ENCODE data around the gene XBP1.
"Not testable (repeated sequence)": the region's sequence is repeated elsewhere in the genome, so short reads cannot be mapped to it uniquely, and the experiment has no call there.

The XBP1 gene

DNA sequence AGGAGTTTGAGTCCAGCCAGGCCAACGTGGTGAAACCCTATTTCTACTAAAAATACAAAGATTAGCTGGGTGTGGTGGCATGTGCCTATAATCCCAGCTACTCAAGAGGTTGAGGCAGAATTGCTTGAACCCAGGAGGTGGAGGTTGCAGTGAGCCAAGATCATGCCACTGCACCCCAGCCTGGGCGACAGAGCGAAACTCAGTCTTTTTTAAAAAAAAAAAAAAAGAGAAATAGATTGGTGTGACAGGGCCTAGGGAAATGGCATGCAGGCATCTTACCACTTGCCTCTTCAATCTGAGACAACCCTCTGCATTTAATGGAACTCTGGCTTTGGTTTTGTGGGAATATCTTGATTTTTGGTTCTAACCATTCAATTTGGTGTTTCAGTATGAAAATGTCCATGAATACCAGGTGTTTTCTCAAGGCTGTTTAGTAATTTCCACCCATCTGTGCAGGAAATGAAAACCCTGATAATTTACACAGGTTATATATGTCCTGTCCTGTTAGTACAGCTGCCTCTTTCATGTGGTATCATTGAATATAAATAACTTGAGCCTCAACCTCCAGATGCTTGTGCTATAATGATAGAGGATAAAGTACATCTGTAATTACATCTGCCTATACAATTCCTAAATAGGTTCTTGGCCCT lies 8.4 kb downstream of the XBP1 start:
- DNase-seq = peak; percentile 70 to 73

DNA sequence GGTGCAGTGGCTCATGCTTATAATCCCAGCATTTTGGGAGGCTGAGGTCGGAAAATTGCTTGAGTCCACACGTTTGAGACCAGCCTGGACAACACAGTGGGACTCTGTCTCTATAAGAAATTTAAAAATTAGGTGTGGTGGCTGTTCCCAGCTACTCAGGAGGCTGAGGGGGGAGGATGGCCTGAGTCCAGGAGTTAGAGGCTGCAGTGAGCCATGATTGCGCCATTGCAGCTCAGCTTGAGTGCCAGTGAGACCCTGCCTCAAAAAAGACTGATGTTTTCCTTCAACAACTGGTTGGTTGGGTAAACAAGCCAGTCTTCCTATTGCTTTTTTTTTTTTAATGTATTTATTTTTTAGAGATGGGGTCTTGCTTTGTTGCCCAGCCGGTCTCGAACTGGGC lies 9.2 kb downstream of the XBP1 start:
- no peak for DNase-seq

DNA sequence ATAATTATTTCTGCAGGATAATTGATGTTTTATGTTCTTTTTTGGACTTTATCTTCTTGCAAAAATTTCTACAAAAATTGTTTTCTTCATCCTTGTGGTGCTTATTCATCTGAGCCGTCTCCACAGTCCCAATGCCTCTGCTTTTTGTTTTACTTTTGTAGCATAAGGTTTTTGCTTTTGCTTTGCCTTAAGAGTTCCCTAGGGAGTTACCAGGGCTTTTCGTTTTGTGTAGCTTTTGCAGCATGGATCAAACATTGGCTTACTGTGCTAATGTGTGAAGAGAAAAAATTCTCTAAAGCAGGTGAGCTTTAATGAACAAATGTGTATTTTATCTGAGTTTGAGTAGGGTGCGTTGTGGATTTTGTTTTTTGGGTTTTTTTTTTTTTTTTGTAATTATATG lies 11.8 kb downstream of the XBP1 start:
- DNase-seq = no peak

DNA sequence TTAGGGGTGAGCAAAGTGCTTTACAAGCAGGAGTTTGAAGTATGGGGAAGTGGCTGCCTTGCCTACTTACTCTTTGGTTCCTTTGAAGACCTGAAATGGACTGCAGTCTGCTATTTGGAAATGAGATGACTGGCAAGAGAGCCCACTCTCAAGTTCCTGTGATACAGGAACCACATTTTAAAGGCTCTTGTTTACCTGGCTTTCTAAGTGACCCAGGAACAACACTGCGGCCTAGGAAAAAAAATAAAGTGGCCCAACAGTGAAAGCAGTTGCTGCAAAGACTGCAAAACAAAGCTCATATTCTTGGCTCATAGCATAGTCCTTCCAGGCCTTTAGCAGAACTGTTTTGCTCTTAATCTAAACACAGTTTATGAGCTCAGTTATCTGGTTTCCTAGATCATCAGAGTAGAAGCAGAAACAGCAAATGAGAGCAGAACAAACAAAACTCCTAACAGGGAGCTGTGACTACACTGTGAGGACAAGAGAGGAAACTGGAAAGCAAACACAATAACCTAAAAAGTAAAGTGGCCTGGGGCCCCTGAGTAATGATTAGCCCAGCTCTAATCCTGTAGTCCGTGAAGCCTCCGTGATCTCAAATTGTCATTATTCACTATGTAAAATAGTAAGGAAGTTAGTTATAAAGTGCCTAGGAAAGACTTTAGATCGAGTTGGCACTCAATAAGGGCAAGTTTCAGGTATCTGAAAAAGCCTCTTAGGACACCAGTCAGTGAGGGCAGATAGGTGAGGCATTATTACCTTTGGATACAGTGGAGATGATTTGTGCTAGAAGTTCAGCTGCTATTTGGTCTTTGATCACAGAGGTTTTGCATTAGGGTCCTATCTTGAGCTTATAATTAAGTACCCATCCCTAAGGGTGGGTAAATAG lies 16.3 kb downstream of the XBP1 start:
- DNase-seq = no peak

DNA sequence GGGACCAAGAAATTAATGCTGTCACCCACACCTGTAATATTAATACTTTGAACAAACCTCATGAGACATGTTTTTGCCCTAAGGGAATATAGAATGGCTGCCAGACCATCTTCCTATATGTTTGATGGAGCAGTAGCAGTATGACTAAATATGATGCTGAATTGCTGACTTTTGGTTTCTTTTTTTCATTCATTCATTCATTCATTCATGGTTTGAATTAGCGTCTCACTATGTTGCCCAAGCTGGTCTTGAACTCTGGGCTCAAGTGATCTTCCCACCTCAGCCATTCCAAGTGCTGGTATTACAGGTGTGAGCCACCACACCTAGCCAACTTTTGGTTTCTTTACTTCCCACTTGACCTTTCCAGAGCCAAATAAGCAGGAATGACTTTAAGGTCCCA lies 20.1 kb downstream of the XBP1 start:
- no peak for DNase-seq

DNA sequence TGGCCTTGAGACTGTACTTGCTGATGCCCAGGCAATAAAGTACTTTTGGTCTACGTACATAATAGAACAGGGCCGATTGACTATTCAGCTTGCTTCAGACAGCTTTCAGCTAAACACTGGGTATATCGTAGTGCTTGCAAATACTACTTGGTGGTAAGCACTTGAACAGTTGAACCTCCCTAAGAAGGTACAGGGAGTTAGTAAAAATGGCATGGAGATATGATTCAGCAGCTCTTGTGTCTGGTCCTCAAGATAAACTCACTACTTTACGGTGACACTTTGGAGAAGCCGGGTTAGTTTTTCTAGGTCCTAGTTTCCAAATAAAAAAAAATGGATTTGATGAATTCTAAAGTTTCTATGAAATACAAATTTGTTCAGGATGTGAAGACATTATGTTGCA lies 20.5 kb downstream of the XBP1 start:
- DNase-seq = no peak

DNA sequence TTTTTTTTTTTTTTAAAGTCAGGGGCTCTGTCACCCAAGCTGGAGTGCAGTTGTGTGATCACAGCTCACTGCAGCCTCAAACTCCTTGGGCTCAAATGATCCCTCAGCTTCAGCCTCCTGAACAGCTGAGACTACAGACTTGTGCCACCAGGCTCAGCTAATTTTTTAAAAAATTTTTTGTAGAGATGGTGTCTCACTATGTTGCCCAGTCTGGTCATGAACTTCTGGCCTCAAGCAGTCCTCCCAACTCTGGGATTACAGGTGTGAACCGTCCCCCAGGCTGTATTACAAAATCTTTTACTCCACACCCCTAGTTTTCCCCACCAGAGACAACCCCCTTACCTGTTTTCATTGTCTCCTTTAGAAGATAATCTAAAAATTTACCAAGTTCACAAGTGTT lies 26.0 kb downstream of the XBP1 start:
- DNase-seq = no peak

DNA sequence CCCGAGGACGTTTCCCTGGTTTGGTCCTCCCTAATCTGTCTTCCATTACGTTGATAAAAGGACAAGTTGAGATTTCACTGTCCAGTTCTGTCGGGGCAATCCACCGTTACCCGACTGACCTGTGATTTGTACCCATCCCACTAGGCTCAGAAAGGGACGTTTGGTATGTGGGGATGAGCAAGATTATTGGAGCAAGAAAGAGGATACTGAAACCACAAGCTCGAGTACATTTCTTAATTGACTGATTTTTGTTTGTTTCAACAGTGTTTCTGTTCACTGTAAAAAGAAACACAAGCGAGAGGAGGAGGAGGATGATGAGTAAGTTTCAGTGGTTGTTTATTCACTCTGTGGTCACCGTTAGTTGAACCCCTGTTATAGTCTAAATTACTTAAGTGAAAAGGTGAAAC lies 26.9 kb downstream of the XBP1 start:
- no peak for DNase-seq

DNA sequence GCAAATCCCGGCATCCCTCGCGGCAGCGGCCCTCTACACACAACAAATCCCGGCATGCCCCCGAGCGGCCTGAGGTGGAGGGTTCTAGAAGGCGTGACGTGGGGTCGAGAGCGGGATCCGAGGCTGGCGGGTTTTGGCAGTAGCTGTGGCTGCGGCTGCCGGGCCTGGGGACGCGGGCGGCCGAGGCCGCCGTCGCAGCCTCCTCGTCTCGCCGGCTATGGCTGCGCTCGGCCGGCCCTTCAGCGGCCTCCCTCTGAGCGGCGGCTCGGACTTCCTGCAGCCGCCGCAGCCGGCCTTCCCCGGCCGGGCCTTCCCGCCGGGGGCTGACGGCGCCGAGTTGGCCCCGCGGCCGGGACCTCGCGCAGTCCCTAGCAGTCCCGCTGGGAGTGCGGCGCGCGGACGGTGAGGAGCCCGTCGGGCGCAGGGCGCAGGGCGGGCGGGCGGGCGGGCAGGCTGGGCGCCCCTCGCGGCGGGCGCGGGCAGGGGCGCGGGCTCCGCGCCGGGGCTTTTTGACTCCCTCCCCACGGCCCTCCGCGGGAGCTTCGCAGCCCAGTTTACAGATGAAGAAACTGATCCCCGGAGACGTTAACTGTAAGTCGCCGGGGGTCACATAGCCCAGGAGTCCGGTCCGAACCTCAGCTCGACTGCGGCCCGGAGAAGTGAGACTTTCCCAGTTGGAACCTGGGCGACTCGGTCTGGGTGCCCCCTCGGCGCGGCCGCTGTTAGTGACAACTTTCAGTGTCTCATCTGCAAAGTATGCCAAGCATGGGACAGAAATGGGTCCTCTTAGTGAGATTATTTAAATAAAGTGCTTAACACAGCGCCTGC lies 27.5 kb downstream of the XBP1 start, which contains the start of gene CCDC117:
TSS of gene CCDC117 (plus strand) at position 63 of the 828 bp plus-strand sequence. CDS start at position 218, 155 bp downstream.
- DNase-seq = peak; percentile 96

DNA sequence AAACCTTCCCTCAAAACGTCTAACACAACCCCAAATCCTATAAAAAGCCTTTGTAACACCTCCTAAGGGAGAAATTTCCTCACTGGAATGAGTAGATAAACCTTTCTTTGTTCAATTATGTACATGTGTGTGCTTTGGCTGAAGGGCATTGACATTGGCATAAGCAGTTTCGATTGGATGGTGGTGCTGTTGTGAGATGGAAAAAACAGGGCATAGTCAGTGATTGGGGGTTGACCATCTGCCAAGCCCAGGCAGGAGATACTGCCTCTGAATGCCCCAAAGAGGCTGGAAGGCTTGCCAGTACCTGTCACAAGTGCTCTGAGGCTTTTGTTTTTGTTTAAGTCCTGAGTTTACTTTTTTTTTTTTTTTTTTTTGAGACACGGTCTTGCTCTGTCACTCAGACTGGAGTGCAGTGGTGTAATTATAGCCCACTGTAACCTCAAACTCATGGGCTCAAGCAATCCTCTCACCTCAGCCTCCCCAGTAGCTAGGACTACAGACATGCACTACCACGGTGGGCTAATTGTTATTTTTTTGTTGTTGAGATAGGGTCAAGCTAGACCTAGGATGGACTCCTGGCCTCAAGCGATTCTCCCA lies 29.1 kb downstream of the XBP1 start:
- no peak for DNase-seq

DNA sequence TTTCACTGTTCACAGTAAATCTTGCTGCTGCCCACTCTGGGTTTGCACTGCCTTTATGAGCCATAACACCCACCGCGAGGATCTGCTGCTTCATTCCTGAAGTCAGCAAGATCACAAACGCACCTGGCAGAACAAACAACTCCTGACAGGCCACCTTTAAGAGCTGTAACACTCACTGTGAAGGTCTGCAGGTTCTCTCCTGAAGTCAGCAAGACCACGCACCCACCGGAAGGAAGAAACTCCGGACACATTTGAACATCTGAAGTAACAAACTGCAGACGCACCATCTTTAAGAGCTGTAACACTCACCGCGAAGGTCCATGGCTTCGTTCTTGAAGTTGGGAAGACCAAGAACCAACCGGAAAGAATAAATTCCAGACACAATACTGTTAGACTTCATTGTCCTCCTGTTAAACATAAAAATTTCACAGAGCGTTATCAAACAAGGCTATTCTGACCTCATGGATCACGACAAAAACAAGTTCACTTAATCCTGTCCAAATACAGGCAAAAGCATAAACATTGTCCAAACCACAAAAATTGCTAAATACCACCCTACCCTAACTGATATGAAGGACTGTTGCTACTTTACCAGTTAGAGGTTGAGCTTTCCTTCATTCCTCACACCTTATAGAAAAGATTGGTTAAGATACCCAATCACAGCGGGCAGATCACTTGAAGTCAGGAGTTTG lies 30.8 kb downstream of the XBP1 start:
- DNase-seq = no peak

DNA sequence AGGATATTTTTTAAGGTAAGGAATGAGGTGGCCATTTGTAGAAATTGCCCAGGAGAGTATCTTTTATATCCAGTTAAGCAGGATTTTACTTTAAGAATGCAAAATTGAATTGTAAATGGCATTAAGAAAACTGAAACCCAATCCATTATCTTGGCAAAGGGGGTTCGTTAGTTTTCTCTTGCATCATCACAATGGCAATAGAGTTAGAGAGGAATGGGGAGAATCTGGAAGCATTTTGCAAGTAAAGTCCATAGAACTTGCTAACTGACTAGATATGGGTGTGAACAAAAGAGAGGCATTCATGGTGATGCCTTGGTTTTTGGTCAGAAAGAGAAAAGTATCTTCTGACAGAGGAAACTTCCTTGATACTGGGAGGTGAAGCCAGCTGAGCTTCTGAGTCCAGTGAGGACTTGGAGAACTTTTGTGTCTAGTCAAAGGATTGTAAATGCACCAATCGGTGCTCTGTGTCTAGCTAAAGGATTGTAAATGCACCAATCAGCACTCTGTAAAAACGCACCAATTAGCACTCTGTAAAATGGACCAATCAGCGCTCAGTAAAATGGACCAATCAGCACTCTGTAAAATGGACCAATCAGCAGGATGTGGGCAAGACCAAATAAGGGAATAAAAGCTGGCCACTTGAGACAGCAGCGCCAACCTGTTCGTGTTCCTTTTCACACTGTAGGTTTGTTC lies 31.5 kb downstream of the XBP1 start:
- no peak for DNase-seq

DNA sequence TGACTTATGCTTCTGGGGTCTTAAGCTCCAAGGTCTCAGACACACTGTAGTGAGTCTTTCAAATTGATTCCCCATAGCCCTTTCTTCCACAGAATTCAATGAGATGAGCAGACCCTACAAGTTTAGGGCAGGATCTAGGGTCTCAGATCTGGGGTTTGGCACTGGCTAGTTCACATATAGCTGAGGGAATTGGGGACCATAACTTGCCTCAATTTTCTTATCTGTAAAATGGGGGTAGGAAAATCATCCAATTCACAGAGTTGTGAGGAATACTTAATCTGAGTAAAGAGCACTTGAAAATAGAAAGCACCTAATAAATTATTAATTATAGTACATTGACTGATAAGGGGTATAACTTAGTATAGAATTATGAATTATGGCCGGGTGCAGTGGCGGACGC lies 33.7 kb downstream of the XBP1 start:
- no peak for DNase-seq

DNA sequence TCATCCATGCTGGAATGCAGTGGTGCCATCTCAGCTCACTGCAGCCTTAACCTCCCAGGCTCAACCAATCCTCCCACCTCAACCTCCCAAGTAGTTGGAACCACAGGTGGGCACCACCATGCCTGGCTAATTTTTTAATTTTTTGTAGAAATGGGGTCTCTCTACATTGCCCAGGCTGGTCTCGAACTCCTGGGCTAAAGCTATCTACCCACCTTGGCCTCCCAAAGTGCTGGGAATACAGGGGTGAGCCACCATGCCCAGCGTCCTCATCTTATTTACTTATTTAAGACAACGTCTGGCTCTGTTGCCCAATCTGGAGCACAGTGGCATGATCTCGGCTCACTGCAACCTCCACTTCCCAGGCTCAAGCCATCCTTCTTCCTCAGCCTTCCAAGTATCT lies 38.4 kb downstream of the XBP1 start:
- not testable (repeated sequence) for DNase-seq

DNA sequence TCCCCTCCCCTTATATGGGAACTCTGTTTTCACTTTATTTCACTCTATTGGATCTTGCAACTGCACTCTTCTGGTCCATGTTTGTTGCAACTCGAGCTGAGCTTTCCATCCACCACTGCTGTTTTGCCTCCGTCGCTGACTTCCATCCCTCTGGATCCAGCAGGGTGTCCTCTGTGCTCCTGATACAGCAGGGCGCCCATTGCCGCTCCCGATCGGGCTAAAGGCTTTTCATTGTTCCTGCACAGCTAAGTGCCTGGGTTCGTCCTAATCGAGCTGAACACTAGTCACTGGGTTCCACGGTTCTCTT lies 39.0 kb downstream of the XBP1 start:
- no peak for DNase-seq

DNA sequence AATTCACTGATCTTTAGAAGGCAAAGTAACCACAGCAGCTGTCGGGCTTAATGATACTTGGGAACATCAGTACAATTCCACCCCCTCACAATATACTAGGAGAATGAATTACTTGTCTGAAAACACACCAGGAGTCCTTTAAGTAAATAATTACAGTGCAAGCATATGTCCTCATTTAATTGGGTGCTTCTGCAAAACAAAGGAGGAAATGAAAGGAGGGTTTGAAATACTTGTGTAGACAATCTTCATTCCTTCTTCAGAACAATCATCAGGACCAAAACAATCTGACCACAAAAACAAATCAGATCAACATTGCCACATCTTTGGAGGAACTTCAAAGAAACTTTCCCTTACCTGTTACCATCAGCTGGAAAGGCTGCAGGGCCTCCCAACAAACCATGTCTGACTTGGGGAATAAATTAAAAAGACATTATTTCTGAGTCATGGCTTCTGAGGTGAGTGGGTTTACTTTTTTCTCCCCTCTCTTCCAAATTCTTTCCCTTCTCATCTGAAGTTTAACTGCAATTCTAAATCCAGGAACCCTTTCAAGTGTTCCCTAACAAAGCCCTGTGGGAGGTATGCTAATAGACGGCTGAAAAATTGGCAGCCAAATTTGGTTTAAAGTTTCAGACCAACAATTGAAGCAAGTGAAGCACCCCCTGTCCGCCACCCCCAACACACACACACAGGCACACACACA lies 40.4 kb downstream of the XBP1 start:
- DNase-seq = no peak

DNA sequence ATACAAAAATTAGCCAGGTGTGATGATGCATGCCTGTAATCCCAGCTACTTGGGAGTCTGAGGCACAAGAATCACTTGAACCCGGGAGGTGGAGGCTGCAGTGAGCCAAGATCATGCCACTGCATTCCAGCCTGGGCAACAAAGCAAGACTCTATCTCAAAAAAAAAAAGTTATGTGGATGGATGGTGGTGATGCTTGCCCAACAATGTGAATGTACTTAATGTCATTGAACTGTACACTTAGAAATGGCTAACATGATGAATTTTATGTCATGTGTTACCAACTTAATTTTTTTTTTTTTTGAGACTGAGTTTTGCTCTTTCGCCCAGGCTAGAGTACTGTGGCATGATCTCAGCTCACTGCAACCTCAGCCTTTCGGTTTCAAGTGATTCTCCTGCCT lies 45.9 kb downstream of the XBP1 start:
- not testable (repeated sequence) for DNase-seq

DNA sequence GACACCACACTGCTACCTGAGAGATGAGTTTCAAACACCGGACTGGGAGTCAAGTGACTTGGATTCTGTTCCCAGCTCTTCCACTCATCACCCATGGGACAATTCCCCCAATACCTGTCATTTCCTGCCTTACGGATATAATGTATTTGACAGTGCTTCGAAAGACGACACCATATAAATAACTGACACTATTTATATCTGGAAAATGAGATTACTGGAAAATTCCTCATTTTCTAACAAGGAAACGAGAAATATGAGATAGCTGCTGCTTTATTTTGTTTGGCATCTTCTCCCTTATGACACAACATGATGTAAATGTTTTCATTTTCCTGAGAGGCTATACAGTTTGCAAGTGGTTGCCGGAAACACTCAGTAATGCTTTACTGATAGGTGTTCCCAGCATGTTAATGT lies 49.9 kb downstream of the XBP1 start:
- no peak for DNase-seq
